NCI-H1694 treated with DMSO at 0.1 percent for 48 hours (cell line): Measurements from ENCODE around the gene ADAR.
A peak's percentile ranks its signal among the peaks of the same experiment; 100 is the strongest.

Experiments
- DNase-seq: peaks from one replicate; lab custom pipeline; 2025; lab: John Stamatoyannopoulos, UW

The ADAR gene

DNA sequence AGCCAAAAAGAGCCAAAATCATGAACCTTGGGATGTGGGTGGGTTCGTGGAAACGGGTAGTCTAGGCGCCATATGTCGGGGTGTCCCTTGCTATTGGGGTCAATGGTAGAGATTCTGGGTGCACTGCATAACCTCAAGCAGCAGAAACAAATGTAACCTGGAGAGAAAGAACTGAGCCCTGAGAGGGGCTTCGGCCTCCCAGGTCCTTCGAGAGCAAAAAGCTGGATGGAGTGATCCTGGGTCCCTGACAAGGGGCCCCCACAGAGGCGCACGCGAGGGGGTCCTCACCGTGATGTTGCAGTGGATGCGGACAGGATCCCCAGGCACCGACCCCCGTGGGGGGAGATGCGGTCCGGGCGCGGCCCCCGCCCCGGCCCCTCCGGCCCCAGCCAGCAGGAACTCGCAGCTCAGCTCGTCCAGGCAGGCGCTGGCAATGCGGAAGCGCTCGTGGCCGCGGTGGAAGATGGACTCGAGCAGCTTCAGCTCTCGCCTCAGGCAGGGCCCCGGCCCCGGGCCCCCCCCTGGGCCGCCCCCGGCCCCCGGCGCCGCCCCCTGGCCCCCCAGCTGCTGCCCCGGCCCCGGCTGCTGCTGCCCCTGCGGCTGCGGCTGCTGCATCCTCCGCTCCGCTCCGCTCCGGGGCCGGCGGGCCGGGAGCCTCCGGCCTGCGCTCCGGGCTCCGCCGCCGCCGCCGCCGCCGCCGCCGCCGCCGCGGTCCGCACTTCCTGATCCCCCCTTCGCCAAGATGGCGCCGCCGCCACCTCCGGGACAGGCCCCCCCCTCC lies 49.9 kb downstream of the ADAR start, which contains the start of gene UBE2Q1:
UBE2Q1 (minus strand) TSS at position 724 of the 781 bp plus-strand sequence; CDS start at position 615, 109 bp downstream.
- no peak for DNase-seq

DNA sequence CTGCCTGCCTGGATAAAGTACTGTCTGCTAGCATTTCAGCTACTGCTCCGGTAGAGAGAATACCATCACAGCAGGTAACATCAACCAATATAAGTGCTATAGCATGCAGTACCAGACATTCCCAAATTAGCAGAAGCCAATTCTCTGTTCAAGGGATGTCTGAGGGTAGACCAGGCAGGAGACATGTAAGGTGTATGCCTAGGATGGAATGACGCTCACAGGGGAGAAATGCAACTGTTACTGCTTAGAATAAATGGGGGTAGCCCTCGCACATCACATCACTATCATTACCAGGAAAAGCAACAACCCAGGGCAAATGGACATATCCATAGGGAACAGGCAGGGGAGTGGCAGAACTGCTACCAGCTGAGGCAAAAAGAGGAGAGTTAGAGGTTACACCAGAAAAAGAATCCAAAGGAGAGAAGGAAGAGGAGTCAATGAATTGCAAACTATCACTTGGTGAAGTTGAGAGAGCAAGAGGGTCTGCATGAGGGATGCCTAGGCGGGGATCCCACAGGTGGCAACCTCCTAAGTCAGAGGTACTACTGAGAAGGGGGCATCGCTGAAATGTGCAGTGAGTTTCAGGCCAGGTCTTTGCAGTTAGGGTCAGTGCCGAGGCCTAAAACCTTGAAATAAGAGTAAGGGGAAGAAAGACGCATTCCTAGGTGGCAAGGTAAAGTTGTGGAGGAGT lies 50.6 kb downstream of the ADAR start:
- DNase-seq, result no peak

- no peak for DNase-seq
These were observed 51.6 kb downstream of the ADAR start for GRCh38 chr1:154556422-154556821.

DNA sequence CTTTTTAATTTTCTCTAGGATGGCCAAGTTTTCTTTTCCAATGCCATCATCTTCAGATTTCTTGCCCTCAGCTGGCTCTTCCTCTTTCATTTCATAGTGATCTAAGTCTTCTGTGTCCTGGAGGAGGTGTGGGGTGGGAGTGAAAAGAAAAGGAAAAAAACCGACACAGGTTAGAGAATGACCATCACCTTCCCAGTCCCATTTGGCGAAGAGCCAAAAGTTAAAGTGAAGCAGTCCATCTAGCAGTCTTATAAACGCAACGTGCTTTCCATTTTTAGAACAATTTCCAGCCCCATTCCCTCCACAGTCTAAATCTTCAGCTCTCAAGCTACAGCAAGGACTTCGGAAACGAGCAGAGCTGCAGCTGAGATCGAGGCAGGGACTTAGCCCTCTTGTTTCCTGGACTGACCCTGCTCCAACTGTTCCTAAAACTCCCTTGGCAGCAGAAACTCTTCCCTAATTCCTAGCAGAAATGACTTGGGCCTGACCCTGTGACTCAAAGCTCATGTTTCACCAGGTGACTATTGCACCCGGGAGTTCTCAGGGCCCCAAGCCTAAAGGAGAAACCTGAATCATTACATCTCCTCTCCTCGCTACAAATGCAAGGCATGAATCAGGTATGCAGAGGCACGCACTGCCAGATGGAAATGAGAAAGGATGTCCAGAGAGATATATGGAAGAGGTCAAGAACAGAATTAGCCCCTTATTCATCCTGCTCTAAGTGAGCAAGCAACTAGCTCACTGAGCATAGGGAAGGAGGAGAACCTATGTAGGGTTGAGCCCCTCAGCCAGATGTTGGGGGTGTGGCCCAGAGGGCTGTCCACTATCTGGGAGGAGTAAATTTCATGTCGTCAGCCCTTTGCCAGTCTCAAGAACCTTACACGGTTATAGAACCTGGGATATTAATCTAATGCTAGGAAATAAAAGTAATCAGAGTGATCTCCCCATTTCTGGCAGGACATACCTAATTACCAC lies 54.6 kb downstream of the ADAR start:
- no peak for DNase-seq

DNA sequence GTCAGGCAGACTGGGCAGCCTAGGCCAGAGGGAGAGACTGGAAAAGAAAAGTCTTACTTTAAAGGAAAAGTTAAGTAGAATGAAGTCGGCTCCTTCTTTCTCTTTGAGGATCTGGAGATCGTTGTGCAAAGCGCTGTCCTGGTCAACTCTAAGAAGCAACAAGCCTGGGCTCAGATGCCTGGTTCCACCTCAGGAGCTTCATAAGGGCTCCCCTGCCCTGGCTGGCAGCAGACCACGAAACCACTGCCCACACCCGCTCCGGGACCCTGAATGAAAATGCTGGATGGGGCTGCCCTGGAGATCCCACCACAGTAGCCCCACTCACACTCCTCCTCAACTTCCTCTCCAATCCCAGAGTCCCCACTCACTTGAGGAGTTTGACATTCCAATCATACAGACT lies 56.0 kb downstream of the ADAR start:
- no peak for DNase-seq

DNA sequence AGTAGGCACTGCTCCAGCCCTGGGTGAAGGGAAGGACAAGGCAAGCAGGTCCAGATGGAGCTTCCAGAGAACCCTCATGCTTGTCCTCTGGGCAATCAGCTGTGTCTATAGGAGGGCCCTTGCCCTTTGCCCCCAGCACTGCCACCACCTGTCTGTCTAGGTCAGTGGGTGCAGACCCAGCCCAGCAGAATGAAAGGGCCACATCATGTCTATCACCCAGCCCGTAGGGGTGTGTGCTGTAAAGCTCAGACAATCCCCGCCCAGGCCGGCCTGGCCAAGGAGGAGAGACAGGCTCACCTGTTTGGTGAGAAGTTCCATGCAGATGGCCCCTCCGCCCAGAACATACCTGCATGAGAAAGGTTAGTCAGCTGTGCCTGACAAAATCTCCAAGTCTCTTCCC lies 56.5 kb downstream of the ADAR start:
- no peak for DNase-seq

GRCh38 chr1:154550657-154551056 lies 57.3 kb downstream of the ADAR start:
- no peak for DNase-seq

DNA sequence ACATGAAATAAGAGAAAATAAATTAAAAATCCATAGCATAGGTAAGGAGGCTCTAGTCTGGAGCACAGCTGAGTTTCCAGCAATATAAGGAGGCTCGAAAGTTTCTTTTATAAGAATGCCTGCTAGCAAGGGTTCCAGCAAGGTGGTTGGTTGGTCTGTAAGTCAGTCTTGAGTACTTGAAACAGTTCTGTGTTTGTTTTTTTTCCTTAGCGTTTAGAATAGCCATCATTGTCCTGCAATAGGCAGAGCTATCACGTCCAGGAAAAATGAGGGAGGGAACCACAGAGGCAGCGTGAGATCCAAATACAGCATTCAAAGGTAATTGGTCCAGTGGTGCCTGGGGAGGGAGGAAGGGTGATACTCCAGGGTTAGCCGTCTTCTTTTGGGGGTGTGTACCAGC lies 57.9 kb downstream of the ADAR start:
- no peak for DNase-seq

DNA sequence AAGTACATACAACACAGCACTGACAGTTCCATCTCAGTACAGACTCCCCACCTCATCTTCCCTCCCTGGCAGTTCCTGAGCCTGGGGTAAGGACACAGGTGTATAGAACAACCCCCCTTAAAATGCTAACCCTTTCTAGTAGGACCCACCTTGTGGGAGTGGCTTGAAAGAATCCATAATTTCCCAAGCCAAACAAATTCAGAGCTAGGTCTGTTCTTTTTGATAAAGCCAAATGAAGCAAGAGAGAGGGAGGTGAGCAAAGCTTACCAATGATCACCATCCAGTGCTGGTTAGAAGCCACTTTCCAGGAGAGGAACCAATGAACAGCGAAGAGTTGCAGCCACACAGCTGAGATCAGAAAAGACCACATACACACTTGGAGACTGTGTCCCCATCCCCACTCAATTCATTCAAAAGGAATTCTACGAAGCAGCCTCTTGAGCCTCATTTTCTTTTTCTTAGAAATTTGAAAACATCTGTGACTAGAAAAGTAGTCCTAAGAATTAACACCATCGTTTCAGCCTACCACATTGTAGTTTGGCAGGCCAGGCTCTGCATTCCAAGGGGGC lies 58.7 kb downstream of the ADAR start:
- no peak for DNase-seq

GRCh38 chr1:154548028-154548427 lies 60.0 kb downstream of the ADAR start:
- no peak for DNase-seq

- DNase-seq, result no peak
These were observed 60.8 kb downstream of the ADAR start for GRCh38 chr1:154547105-154547732.

DNA sequence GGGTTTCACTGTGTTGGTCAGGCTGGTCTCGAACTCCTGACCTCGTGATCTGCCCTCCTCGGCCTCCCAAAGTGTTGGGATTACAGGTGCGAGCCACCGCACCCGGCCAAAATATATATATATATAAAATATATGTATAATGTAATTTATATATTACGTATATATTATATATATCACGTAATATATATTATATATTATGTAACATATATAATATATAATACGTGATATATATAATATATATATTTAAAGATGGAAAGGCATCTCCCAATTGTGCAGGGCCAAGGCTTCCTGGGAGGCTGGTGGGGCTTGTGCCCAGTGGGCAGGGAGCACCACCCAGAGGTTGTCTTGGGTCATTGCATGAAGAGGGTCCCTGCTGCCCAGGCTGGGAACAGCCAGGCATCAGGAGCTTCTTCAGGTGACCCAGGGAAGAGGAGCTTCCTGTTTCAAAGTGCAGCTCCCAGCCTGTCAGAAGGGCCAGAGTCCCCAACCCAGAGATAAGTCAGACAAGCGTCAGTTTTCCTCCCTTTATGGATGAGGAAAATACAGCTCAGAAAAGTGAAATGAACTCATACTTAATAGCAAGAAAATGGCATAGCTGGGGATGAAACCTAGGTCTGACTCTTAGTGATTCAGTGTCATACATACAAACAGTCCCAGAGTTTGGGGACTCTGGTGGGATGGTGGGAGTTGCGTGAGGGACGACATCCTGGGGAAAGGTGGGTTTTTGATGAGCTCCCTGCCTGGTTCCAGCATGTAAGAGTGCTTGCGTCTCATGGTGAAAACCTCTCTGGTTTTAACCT lies 61.5 kb downstream of the ADAR start:
- peak; percentile 88 for DNase-seq

DNA sequence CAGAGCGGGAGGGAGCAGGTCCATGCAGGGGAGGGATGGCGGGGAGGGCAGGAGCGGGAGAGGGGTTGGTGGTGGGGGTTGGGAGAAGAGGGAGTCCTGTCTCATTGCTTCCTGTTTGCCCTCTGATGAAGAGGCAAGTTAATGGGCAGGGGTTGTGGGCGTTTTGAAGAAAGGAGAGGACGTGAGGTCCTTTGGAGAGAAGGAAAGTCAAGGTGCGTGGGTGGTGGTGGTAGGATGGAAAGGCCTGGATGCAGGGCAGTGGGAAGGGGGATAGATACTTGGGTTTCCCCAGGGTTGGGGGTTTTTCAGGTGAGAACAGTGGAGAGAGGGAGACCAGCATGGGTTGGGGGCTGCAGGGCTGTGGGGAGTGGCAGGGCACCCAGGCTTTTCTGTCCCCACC lies 66.8 kb downstream of the ADAR start:
- no peak for DNase-seq

GRCh38 chr1:154539486-154540483 lies 68.2 kb downstream of the ADAR start:
- no peak for DNase-seq

DNA sequence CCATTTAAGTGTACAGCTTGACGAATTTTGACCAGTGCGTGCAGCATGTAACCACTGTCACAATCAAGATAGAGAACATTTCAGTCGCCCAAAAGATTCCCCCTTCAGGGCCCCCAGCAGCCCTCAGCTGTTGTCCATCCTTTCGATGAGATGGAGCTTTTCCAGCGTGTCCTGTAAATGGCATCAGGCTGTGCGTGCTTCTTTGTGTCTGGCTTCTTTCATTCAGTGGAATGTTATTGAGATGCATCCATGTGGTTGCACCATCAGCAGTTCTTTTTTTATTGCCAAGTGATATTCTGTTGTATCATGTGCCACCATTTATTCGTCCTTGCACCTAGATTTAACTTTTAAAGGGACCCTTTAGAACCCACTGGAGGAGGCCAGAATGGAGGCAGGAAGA lies 71.4 kb downstream of the ADAR start:
- DNase-seq, result no peak

DNA sequence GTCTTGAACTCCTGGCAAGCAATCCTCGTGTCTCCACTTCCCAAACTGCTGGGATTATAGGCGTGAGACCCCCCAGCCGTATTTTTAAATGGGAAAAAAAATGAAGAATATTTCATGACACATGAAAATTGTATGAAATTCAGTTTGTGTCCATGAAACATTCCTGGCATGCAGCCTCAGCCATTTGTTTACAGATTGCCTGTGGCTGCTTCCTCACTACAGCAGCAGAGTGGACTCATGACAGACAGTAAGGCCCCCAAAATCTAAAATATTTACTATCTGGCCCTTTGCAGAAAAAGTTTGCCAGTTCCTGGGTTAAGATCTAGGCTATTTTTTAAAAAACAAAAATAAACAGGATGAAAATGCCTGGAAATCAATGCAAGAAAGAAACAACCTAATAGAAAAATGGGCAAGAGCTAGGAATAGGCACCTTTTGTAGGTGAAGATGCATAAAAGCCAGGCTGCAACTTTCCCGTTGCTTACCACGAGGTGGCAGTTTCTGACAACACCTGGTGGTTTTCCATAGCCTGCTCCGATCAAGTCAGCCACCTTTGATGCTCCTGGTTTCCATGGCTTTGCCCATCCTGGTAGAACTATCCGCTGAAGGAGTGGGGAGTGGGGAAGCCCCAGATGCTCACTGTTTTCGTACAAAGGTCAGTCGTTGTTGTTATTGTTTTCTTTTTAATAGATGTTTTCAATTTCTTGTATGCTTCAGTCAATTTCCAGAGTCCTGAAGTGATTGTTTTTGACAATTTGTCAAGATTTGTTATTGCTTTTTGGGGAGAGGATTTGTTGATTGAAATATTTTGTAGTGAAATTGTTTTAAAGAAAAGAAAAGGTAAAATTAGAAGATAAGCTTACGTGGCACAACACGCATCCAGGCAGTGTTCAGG lies 73.8 kb downstream of the ADAR start:
- peak; percentile 39 for DNase-seq
